Neural cell (in vitro differentiated cells): ENCODE results near the gene ZFC3H1. TPM values are rescaled to one million over a fixed set of nuclear protein-coding genes. Genes with fewer than 3 reads are reported as not detected.

Experiments used
- H2AFZ ChIP-seq: fragments of 200-600, 300-800 bp; sonication (generic), shearing (Covaris generic); 2 replicates; pipeline ENCODE4 v1.6.0; 2014; ENCODE audit warnings: low read depth, mild to moderate bottlenecking, antibody characterized with exemption, low read length, moderate library complexity
- H3F3A ChIP-seq: fragments of 200-600 bp; shearing (Covaris generic); 2 replicates; pipeline ENCODE4 v1.6.1; 2016; ENCODE audit warnings: mild to moderate bottlenecking, moderate library complexity, mixed read lengths, antibody characterized with exemption, low read length; ENCODE audit not compliant: insufficient read depth, poor library complexity, severe bottlenecking
- H3K27ac ChIP-seq: fragments of 200-600, 300-800 bp; sonication (generic), shearing (Covaris generic); 2 replicates; pipeline ENCODE4 v1.5.1; 2014; ENCODE audit warnings: mild to moderate bottlenecking, low read length, moderate library complexity
- H3K27me3 ChIP-seq: fragments of 300-800, 200-600 bp; sonication (generic), shearing (Covaris generic); 2 replicates; pipeline ENCODE4 v1.6.0; 2014; ENCODE audit warnings: mild to moderate bottlenecking, low read depth, low read length, moderate library complexity; ENCODE audit not compliant: insufficient read depth
- H3K36me3 ChIP-seq: fragments of 300-800, 200-600 bp; sonication (generic), shearing (Covaris generic); 2 replicates; pipeline ENCODE4 v1.5.1; 2014; ENCODE audit warnings: mild to moderate bottlenecking, antibody characterized with exemption, low read length, moderate library complexity; ENCODE audit not compliant: insufficient read depth
- H3K4me2 ChIP-seq: fragments of 300-800, 200-600 bp; sonication (generic), shearing (Covaris generic); 2 replicates; pipeline ENCODE4 v1.6.0; 2014; ENCODE audit warnings: mild to moderate bottlenecking, low read length
- H3K4me3 ChIP-seq: fragments of 300-800, 200-600 bp; sonication (generic), shearing (Covaris generic); 2 replicates; pipeline ENCODE4 v1.5.1; 2014; ENCODE audit warnings: mild to moderate bottlenecking, low read length, moderate library complexity
- H3K79me2 ChIP-seq: fragments of 200-600 bp; shearing (Covaris generic); replicated peaks from 2 replicates; pipeline ENCODE4 v1.6.0; 2014; ENCODE audit warnings: mild to moderate bottlenecking, low read length, moderate library complexity; ENCODE audit not compliant: insufficient read depth
- H3K9ac ChIP-seq: fragments of 300-800, 200-600 bp; sonication (generic), shearing (Covaris generic); 2 replicates; pipeline ENCODE4 v1.6.1; 2016; ENCODE audit warnings: mild to moderate bottlenecking, low read length, mixed read lengths
- H3K9me2 ChIP-seq: fragments of 200-600 bp; shearing (Covaris generic); 2 replicates; pipeline ENCODE4 v1.6.1; 2016; ENCODE audit warnings: mild to moderate bottlenecking, low read length, mixed read lengths; ENCODE audit not compliant: insufficient read depth
- H3K9me3 ChIP-seq: fragments of 200-600, 300-800 bp; sonication (generic), shearing (Covaris generic); 2 replicates; pipeline ENCODE4 v1.6.1; 2016; ENCODE audit warnings: mild to moderate bottlenecking, mixed run types, low read length, moderate library complexity, mixed read lengths
- H4K20me1 ChIP-seq: fragments of 200-600 bp; shearing (Covaris generic); 2 replicates; pipeline ENCODE4 v1.6.1; 2016; ENCODE audit warnings: mild to moderate bottlenecking, mixed run types; ENCODE audit not compliant: insufficient read depth
- EP300 ChIP-seq: fragments of 450-650 bp; conservative IDR thresholded peaks from 2 replicates; pipeline ENCODE4 v1.6.1; 2014; ENCODE audit warnings: antibody characterized with exemption, mild to moderate bottlenecking, moderate library complexity; ENCODE audit not compliant: poor library complexity, severe bottlenecking
- EZH2 ChIP-seq: fragments of 200-600, 300-800 bp; shearing (Covaris generic), sonication (generic); IDR thresholded peaks from 2 replicates; pipeline ENCODE4 v1.6.1; 2014; ENCODE audit warnings: antibody characterized with exemption, low read length, borderline replicate concordance, mild to moderate bottlenecking; ENCODE audit not compliant: insufficient read depth, poor library complexity, severe bottlenecking
- MXI1 ChIP-seq: fragments of 450-650 bp; conservative IDR thresholded peaks from 2 replicates; pipeline ENCODE4 v1.6.1; 2014; ENCODE audit warnings: antibody characterized with exemption, mild to moderate bottlenecking; ENCODE audit not compliant: poor library complexity, severe bottlenecking
- POLR2AphosphoS5 ChIP-seq: IDR thresholded peaks from 2 replicates; pipeline ENCODE4 v1.6.1; 2012
- RAD21 ChIP-seq: fragments of 450-650 bp; conservative IDR thresholded peaks from 2 replicates; pipeline ENCODE4 v1.6.1; 2014; ENCODE audit warnings: antibody characterized with exemption, mild to moderate bottlenecking, moderate library complexity
- SMC3 ChIP-seq: fragments of 450-650 bp; conservative IDR thresholded peaks from 2 replicates; pipeline ENCODE4 v1.6.1; 2014; ENCODE audit warnings: antibody characterized with exemption, mild to moderate bottlenecking, moderate library complexity; ENCODE audit not compliant: poor library complexity
- TAF1 ChIP-seq: IDR thresholded peaks from 2 replicates; pipeline ENCODE4 v1.6.1; 2012; ENCODE audit warnings: low read depth
- polyA plus RNA-seq: library from polyadenylated mRNA; depleted of rRNA; stranded (reverse); fragments of >200 nt; gene quantifications from 2 replicates; pipeline ENCODE4 v1.2.3, GENCODE V29; 2014
- TF ChIP-seq, protein P1 (sequence below): fragments of 450-650 bp; IDR thresholded peaks from 2 replicates; pipeline ENCODE4 v1.5.1; 2014; ENCODE audit warnings: antibody characterized with exemption, mild to moderate bottlenecking, moderate library complexity; ENCODE audit not compliant: poor library complexity, severe bottlenecking
- TF ChIP-seq, protein P2 (sequence below): IDR thresholded peaks from 2 replicates; pipeline ENCODE4 v1.6.1; 2012; ENCODE audit warnings: borderline replicate concordance

ZFC3H1 gene
- polyA plus RNA-seq, 1 donor from 2014 or later: 45.5 TPM

DNA sequence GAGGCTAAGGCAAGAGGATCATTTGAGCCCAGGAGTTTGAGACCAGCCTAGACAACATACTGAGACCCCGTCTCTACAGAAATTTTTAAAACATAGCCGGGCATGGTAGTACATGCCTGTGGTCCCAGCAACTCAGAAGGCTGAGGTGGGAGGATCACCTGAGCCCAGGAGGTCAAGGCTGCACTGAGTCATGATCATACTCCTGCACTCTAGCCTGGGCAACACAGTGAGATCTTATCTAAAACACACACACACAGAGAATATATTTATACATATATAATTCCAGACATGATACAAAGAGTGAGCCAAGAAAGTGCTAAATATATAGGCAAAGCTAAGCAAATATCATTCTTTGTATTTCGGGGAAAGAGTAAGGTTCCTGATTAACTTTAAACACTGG is 9.4 kb downstream of the ZFC3H1 start:
- peaks cover 53% of the 10 kb centered on the region for H3K79me2 ChIP-seq
- no peak overlapping the region for H2AFZ ChIP-seq
- no peaks in the 10 kb centered on the region for H3K9me2 ChIP-seq
- H3K36me3 ChIP-seq: peaks cover 14% of the 10 kb centered on the region
- no peak for TF ChIP-seq EZH2
- no peak for TF ChIP-seq SMC3
- no peak for TF ChIP-seq POLR2AphosphoS5
- TF ChIP-seq, protein P1, sequence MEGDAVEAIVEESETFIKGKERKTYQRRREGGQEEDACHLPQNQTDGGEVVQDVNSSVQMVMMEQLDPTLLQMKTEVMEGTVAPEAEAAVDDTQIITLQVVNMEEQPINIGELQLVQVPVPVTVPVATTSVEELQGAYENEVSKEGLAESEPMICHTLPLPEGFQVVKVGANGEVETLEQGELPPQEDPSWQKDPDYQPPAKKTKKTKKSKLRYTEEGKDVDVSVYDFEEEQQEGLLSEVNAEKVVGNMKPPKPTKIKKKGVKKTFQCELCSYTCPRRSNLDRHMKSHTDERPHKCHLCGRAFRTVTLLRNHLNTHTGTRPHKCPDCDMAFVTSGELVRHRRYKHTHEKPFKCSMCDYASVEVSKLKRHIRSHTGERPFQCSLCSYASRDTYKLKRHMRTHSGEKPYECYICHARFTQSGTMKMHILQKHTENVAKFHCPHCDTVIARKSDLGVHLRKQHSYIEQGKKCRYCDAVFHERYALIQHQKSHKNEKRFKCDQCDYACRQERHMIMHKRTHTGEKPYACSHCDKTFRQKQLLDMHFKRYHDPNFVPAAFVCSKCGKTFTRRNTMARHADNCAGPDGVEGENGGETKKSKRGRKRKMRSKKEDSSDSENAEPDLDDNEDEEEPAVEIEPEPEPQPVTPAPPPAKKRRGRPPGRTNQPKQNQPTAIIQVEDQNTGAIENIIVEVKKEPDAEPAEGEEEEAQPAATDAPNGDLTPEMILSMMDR: no peak
- H3K27me3 ChIP-seq: no peaks in the 10 kb centered on the region
- no peaks in the 10 kb centered on the region for H3F3A ChIP-seq
- H3K27ac ChIP-seq: no peak overlapping the region
- no peak overlapping the region for H3K9ac ChIP-seq
- H3K4me3 ChIP-seq: no peak overlapping the region
- H3K9me3 ChIP-seq: no peaks in the 10 kb centered on the region
- no peaks in the 10 kb centered on the region for H4K20me1 ChIP-seq
- H3K4me2 ChIP-seq: no peak overlapping the region

DNA sequence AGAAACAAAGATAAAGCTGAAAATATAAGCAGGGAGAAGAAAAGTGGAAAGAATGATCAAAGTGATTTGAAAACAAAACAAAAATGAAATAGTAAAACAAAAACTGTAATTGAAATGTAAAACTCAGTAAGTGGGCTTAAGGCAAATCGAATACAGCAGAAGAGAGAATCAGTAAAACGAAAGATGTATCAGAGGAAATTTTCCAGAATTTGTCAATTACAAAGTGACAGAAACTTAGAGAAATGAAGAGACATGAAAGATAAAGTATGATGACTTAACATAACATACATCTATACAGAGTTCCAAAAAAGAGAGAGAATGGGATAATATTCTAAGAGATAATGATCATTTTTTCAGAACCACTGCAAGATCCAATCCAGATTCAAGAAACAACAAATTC is 10.5 kb downstream of the ZFC3H1 start:
- H2AFZ ChIP-seq: no peak overlapping the region

DNA sequence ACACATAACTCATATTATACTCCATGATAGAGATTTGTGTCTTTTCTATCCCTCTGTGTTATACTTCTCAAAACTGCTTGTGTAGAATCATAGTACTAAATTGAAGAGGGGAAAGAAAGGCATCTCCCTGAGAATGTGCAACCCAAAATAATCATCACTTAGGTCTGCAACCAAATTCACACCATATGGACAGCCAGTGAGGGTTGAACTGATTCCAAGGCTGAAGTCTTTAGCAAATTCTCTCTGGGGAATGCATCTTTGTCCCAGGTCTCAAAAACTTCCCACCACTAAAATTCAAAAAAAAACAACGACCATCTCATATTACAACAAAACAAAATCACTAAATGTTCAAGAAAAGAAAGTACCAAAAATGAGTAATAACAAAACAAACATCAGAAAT is 11.0 kb downstream of the ZFC3H1 start:
- H3K4me2 ChIP-seq: no peak overlapping the region
- no peak overlapping the region for H2AFZ ChIP-seq
- H3K9me3 ChIP-seq: no peaks in the 10 kb centered on the region
- TF ChIP-seq POLR2AphosphoS5 (no peak), EP300 (no peak), MXI1 (no peak), SMC3 (no peak), EZH2 (no peak), TAF1 (no peak)
- TF ChIP-seq, protein P2, sequence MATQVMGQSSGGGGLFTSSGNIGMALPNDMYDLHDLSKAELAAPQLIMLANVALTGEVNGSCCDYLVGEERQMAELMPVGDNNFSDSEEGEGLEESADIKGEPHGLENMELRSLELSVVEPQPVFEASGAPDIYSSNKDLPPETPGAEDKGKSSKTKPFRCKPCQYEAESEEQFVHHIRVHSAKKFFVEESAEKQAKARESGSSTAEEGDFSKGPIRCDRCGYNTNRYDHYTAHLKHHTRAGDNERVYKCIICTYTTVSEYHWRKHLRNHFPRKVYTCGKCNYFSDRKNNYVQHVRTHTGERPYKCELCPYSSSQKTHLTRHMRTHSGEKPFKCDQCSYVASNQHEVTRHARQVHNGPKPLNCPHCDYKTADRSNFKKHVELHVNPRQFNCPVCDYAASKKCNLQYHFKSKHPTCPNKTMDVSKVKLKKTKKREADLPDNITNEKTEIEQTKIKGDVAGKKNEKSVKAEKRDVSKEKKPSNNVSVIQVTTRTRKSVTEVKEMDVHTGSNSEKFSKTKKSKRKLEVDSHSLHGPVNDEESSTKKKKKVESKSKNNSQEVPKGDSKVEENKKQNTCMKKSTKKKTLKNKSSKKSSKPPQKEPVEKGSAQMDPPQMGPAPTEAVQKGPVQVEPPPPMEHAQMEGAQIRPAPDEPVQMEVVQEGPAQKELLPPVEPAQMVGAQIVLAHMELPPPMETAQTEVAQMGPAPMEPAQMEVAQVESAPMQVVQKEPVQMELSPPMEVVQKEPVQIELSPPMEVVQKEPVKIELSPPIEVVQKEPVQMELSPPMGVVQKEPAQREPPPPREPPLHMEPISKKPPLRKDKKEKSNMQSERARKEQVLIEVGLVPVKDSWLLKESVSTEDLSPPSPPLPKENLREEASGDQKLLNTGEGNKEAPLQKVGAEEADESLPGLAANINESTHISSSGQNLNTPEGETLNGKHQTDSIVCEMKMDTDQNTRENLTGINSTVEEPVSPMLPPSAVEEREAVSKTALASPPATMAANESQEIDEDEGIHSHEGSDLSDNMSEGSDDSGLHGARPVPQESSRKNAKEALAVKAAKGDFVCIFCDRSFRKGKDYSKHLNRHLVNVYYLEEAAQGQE: no peak
- TF ChIP-seq, protein P1: no peak
- no peak overlapping the region for H3K27ac ChIP-seq
- H3F3A ChIP-seq: no peaks in the 10 kb centered on the region
- no peaks in the 10 kb centered on the region for H4K20me1 ChIP-seq
- H3K36me3 ChIP-seq: peaks cover 14% of the 10 kb centered on the region
- peaks cover 50% of the 10 kb centered on the region for H3K79me2 ChIP-seq
- H3K9me2 ChIP-seq: no peaks in the 10 kb centered on the region
- no peak overlapping the region for H3K4me3 ChIP-seq
- no peaks in the 10 kb centered on the region for H3K27me3 ChIP-seq
- H3K9ac ChIP-seq: no peak overlapping the region

More for the DNA sequence above, 10.5 kb downstream of the ZFC3H1 start:
- Histone ChIP-seq H3K27me3 (no peaks in the 10 kb centered on the region), H3K36me3 (peaks cover 14% of the 10 kb centered on the region), H4K20me1 (no peaks in the 10 kb centered on the region), H3K9ac (no peak overlapping the region), H3F3A (no peaks in the 10 kb centered on the region), H3K9me3 (no peaks in the 10 kb centered on the region), H3K4me3 (no peak overlapping the region), H3K79me2 (peaks cover 50% of the 10 kb centered on the region), H3K4me2 (no peak overlapping the region), H3K27ac (no peak overlapping the region), H3K9me2 (no peaks in the 10 kb centered on the region)
- TF ChIP-seq EZH2: no peak
- TF ChIP-seq TAF1: no peak
- no peak for TF ChIP-seq POLR2AphosphoS5
- TF ChIP-seq RAD21: no peak
- TF ChIP-seq MXI1: no peak
- TF ChIP-seq, protein P1: no peak
